Hindlimb muscle (tissue), 1 donor: ENCODE data around the gene FOXL3. TPM values are rescaled to one million over a fixed set of nuclear protein-coding genes. Genes with fewer than 3 reads are reported as not detected.

Experiments used
- DNase-seq: peaks from one replicate; pipeline ENCODE4 v3.0.0-alpha.2; 2013
- polyA plus RNA-seq: library from polyadenylated mRNA; unstranded; fragments of 120-200 nt; gene quantifications from one replicate; pipeline ENCODE4 v1.2.1, GENCODE V29; 2013; ENCODE audit not compliant: insufficient read length

Gene FOXL3
- polyA plus RNA-seq, 1 donor: not detected

- no peak for DNase-seq
Observed at GRCh38 chr7:303884-304573, 14.1 kb downstream of the FOXL3 start.

- DNase-seq: no peak
Observed at GRCh38 chr7:304574-305409, 14.8 kb downstream of the FOXL3 start.

- no peak for DNase-seq
Observed at GRCh38 chr7:305410-306151, 15.6 kb downstream of the FOXL3 start.

GRCh38 chr7:307970-308369 lies 18.0 kb downstream of the FOXL3 start:
- no peak for DNase-seq

- DNase-seq: no peak
Observed at GRCh38 chr7:309586-310228, 19.7 kb downstream of the FOXL3 start.

- no peak for DNase-seq
Observed at GRCh38 chr7:311131-311680, 21.2 kb downstream of the FOXL3 start.

- DNase-seq: no peak
Observed at GRCh38 chr7:311796-312195, 21.8 kb downstream of the FOXL3 start.

- DNase-seq: no peak
Observed at GRCh38 chr7:312424-312823, 22.5 kb downstream of the FOXL3 start.

- DNase-seq: no peak
Observed at GRCh38 chr7:314853-315252, 24.9 kb downstream of the FOXL3 start.

- DNase-seq: no peak
Observed at GRCh38 chr7:315516-316265, 25.7 kb downstream of the FOXL3 start.

GRCh38 chr7:317643-318405 lies 27.9 kb downstream of the FOXL3 start:
- no peak for DNase-seq

GRCh38 chr7:318476-318875 lies 28.5 kb downstream of the FOXL3 start:
- DNase-seq: no peak

GRCh38 chr7:318878-319661 lies 29.1 kb downstream of the FOXL3 start:
- DNase-seq: no peak

- no peak for DNase-seq
Observed at GRCh38 chr7:320297-320696, 30.3 kb downstream of the FOXL3 start.

- DNase-seq: peak; percentile 45
Observed at GRCh38 chr7:322111-322671, 32.2 kb downstream of the FOXL3 start.

- no peak for DNase-seq
Observed at GRCh38 chr7:322708-323111, 32.7 kb downstream of the FOXL3 start.

GRCh38 chr7:323410-323809 lies 33.4 kb downstream of the FOXL3 start:
- DNase-seq: no peak

GRCh38 chr7:324011-324410 lies 34.0 kb downstream of the FOXL3 start:
- DNase-seq: no peak

GRCh38 chr7:325051-325798 lies 35.3 kb downstream of the FOXL3 start:
- no peak for DNase-seq
